ENCODE measurements around the gene SLC24A4.

DNA sequence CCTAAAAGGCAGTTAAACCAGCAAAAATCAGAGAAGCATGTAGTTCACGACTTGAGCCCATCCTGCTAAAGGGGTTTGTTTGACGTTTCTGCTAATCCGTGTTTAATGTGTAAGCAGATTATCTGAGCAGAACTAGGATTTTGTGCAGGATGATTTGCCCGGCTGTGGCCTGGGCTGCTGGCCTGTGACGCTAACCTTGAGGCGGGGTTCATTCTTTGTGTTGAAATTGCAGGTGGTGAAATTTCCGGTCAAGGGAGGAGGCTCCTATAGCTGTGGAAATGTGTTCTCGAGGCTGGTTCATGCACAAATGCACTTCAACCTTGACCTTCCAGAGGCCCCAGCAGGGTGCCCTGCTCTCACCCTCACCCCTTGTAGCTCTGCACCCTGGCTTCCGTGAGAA is 63.7 kb downstream of the SLC24A4 start:
- no peak for TF ChIP-seq CTCF (conservative IDR thresholded peaks at IDR 0.05; ENCODE audit: low read depth, low read length)
- TF ChIP-seq EZH2 (IDR thresholded peaks at IDR 0.05; ENCODE audit: low read length, unreplicated experiment), result no peak
